GM21515 (cell line): ENCODE measurements around the gene GALK1.

Source experiments
- ATAC-seq: cut with Tn5 transposase; IDR thresholded peaks from one replicate; pipeline ENCODE4 v1.9.1; 2021; ENCODE audit not compliant: unreplicated experiment

Gene GALK1

GRCh38 chr17:75751676-75752404 is 13.2 kb downstream of the GALK1 start:
- no peak for ATAC-seq

- ATAC-seq: no peak
These were observed 14.2 kb downstream of the GALK1 start for GRCh38 chr17:75750661-75751423.

GRCh38 chr17:75749545-75750389 is 15.2 kb downstream of the GALK1 start:
- ATAC-seq: no peak

- no peak for ATAC-seq
These were observed 16.3 kb downstream of the GALK1 start for GRCh38 chr17:75748706-75749105.

- no peak for ATAC-seq
These were observed 21.3 kb downstream of the GALK1 start for GRCh38 chr17:75743625-75744206.

- ATAC-seq: no peak
These were observed 22.7 kb downstream of the GALK1 start for GRCh38 chr17:75742337-75742736.

- no peak for ATAC-seq
These were observed 24.3 kb downstream of the GALK1 start for GRCh38 chr17:75740631-75741077.

GRCh38 chr17:75740215-75740614 is 24.8 kb downstream of the GALK1 start:
- no peak for ATAC-seq

- ATAC-seq: no peak
These were observed 25.2 kb downstream of the GALK1 start for GRCh38 chr17:75739801-75740200.

GRCh38 chr17:75739174-75739573 is 25.8 kb downstream of the GALK1 start:
- ATAC-seq: no peak

- ATAC-seq: no peak
These were observed 26.7 kb downstream of the GALK1 start for GRCh38 chr17:75738218-75738802.

- ATAC-seq: no peak
These were observed 27.6 kb downstream of the GALK1 start for GRCh38 chr17:75737133-75737962.

- ATAC-seq: no peak
These were observed 28.7 kb downstream of the GALK1 start for GRCh38 chr17:75736173-75736835.

GRCh38 chr17:75734674-75735294 is 30.2 kb downstream of the GALK1 start:
- no peak for ATAC-seq

- no peak for ATAC-seq
These were observed 31.5 kb downstream of the GALK1 start for GRCh38 chr17:75733471-75733870.

GRCh38 chr17:75731716-75732498 is 33.1 kb downstream of the GALK1 start:
- no peak for ATAC-seq

- no peak for ATAC-seq
These were observed 33.8 kb downstream of the GALK1 start for GRCh38 chr17:75731086-75731715.

- no peak for ATAC-seq
These were observed 34.9 kb downstream of the GALK1 start for GRCh38 chr17:75730065-75730464.
